ENCODE measurements around the gene FERD3L. TPM values are rescaled to one million over a fixed set of nuclear protein-coding genes. Genes with fewer than 3 reads are reported as not detected.

Gene FERD3L
- total RNA-seq, 1 experiment from 2014 or later: not detected

- peaks cover 23 to 24% of the 10 kb centered on the region in 2 experiments for H3K4me1 Mint-ChIP-seq
- Histone ChIP-seq H4K20me1 (ENCODE audit: control insufficient read depth, insufficient read depth, insufficient read length) (no peaks in the 10 kb centered on the region), H2BK12ac (ENCODE audit: insufficient read length, low read depth, low read length) (no peak overlapping the region), H2BK20ac (ENCODE audit: low read depth, low read length, poor library complexity, severe bottlenecking) (no peak overlapping the region), H3K4me2 (ENCODE audit: insufficient read depth, insufficient read length, low read length) (no peak overlapping the region), H4K8ac (replicated peaks; ENCODE audit: insufficient read length, low read depth, low read length) (no peak overlapping the region), H4K91ac (ENCODE audit: insufficient read length, low read depth, low read length) (no peak overlapping the region), H2BK5ac (ENCODE audit: insufficient read length, low read length) (no peak overlapping the region), H3K9ac (ENCODE audit: extremely low read depth, insufficient read length, low read length) (no peak overlapping the region), H3K79me1 (ENCODE audit: insufficient read depth, low read depth, low read length, poor library complexity, severe bottlenecking) (no peaks in the 10 kb centered on the region), H3K4ac (ENCODE audit: low read depth, low read length) (no peak overlapping the region), H3T11ph (ENCODE audit: low read length) (no peak overlapping the region), H3K14ac (ENCODE audit: insufficient read depth, low read length) (no peak overlapping the region), H3K9me3 (ENCODE audit: control insufficient read depth, low read depth, low read length) (no peaks in the 10 kb centered on the region), H2BK120ac (ENCODE audit: low read depth, low read length, poor library complexity, severe bottlenecking) (no peak overlapping the region), H2AFZ (ENCODE audit: low read length) (no peak overlapping the region), H3K23me2 (ENCODE audit: insufficient read length, low read depth, low read length, poor library complexity, severe bottlenecking) (peaks cover 10% of the 10 kb centered on the region), H4K5ac (ENCODE audit: insufficient read length, low read depth, low read length) (no peak overlapping the region), H2AK5ac (ENCODE audit: insufficient read length, low read length) (no peak overlapping the region), H3K27ac (ENCODE audit: insufficient read length, low read depth, low read length) (no peak overlapping the region), H3K18ac (ENCODE audit: insufficient read length, low read depth, low read length) (no peak overlapping the region), H3K4me1 (ENCODE audit: insufficient read depth, low read length) (peaks cover 8% of the 10 kb centered on the region), H3K23ac (ENCODE audit: insufficient read length, low read depth, low read length) (no peak overlapping the region), H2BK15ac (ENCODE audit: low read depth, low read length) (no peak overlapping the region), H3K56ac (ENCODE audit: insufficient read length, low read depth, low read length) (no peak overlapping the region), H3K79me2 (ENCODE audit: insufficient read depth, low read length) (no peaks in the 10 kb centered on the region), H3K27me3 (ENCODE audit: insufficient read depth, low read length) (peaks cover 26% of the 10 kb centered on the region)
- H3K27ac Mint-ChIP-seq: no peak overlapping the region
- H3K9me3 Mint-ChIP-seq: no peaks in the 10 kb centered on the region
- no peak overlapping the region for H3K4me3 Mint-ChIP-seq
- no CpG with 5 or more reads among the region's 2 CpGs for WGBS (ENCODE audit: extremely low coverage, insufficient read length, low lambda C conversion rate)
- TF ChIP-seq CTCF (conservative IDR thresholded peaks at IDR 0.05): no peak
- H3K27me3 Mint-ChIP-seq (ENCODE audit: low read depth): peaks cover 64% of the 10 kb centered on the region
- H3K36me3 Mint-ChIP-seq (ENCODE audit: insufficient read depth in 1 of 3, low read depth in 3 of 3): no peaks in the 10 kb centered on the region
- no peak for DNase-seq
Observed at GRCh38 chr7:19101909-19102308, 43.3 kb downstream of the FERD3L start.

Data from H9 (cell line).